ENCODE measurements around the gene MAP1S.
A peak's percentile ranks its signal among the peaks of the same experiment; 100 is the strongest.
"Not testable (repeated sequence)": the region's sequence is repeated elsewhere in the genome, so short reads cannot be mapped to it uniquely, and the experiment has no call there.

MAP1S gene

DNA sequence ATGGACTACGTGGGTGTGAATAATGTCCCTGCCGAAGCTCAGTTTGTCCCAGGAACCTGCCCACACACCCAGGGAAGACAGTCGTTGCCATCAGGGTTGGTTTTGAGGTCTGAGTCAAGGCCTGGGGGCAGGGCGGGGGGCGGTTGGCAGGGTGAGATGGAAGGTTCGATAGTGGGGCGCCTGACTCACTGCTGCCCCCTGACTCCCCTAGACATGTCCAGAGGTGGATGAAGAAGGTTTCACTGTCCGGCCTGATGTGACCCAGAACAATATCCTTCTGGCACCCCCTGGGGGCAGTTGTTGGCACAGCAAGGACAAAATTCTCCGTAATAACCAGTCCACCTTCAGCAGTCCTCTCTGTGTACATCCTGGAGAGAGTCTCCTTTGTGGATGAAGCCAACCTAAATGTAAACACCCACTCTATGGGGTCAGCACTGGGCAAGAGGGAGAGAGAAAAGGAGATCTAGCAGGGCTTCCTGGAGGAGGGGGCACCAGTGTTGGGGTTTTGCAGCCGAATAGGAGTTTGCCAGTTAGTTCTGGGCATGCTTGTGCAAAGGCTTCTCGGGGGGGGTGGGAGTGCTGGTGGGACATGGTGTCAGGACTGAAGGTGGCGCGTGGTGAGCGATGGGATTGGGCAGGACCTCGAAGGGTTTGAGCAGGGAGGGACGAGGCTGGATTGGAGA, 56.1 kb downstream of the MAP1S start:
- H3K9me3 ChIP-seq (ENCODE audit: severe bottlenecking), result no peaks in the 10 kb centered on the region
- TF ChIP-seq, protein P1, sequence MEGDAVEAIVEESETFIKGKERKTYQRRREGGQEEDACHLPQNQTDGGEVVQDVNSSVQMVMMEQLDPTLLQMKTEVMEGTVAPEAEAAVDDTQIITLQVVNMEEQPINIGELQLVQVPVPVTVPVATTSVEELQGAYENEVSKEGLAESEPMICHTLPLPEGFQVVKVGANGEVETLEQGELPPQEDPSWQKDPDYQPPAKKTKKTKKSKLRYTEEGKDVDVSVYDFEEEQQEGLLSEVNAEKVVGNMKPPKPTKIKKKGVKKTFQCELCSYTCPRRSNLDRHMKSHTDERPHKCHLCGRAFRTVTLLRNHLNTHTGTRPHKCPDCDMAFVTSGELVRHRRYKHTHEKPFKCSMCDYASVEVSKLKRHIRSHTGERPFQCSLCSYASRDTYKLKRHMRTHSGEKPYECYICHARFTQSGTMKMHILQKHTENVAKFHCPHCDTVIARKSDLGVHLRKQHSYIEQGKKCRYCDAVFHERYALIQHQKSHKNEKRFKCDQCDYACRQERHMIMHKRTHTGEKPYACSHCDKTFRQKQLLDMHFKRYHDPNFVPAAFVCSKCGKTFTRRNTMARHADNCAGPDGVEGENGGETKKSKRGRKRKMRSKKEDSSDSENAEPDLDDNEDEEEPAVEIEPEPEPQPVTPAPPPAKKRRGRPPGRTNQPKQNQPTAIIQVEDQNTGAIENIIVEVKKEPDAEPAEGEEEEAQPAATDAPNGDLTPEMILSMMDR (IDR thresholded peaks at IDR 0.05; ENCODE audit: low read depth, low read length), result peak; percentile 58
- H3K27ac ChIP-seq, result no peak overlapping the region
- H3K27me3 ChIP-seq (ENCODE audit: insufficient read depth, low read depth, severe bottlenecking), result no peaks in the 10 kb centered on the region
- no peak overlapping the region for H3K4me3 ChIP-seq (ENCODE audit: low read depth, low read length)
- DNase-seq, result peak; percentile 37
- peaks cover 7% of the 10 kb centered on the region for H3K36me3 ChIP-seq

DNA sequence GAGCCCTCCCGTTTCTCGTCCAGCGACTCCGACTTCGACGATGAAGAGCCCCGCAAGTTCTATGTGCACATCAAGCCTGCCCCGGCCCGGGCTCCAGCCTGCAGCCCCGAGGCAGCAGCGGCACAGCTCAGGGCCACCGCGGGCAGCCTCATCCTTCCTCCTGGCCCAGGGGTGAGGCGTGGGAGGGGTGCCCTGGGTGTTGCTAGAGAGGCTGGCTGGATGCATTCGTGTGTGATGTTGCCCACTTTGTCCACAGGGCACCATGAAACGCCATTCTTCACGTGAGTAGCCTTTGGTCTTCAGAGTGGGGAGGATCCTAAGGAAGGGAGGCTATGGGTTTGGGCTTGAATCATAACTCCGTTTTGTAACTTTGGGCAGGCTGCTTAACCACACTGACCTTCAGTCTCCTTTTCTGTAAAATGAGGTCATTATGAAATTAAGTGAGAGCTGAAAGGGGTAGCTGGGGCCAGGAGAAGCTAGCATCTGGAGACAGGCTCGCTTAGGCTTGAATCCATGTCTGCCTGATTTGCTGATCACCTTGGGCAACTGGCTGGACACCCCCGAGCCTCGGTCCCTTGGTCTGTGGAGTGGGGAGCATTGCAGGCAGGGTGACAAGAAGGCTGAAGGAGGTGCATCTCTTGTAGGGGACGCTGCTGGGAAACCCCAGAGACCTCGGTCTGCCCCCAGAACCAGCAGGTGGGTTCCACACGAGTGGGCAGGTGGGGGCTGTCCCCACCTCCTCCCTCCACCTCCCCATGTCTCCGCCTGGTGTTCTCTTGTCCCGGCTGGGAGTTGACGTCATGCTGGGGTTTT, 56.9 kb downstream of the MAP1S start:
- H3K9me3 ChIP-seq (ENCODE audit: severe bottlenecking), result no peaks in the 10 kb centered on the region
- H3K27ac ChIP-seq, result no peak overlapping the region
- no peaks in the 10 kb centered on the region for H3K27me3 ChIP-seq (ENCODE audit: insufficient read depth, low read depth, severe bottlenecking)
- H3K4me3 ChIP-seq (ENCODE audit: low read depth, low read length), result no peak overlapping the region
- H3K36me3 ChIP-seq, result peaks cover 7% of the 10 kb centered on the region
- DNase-seq, result no peak
- TF ChIP-seq, protein P1 (IDR thresholded peaks at IDR 0.05; ENCODE audit: low read depth, low read length), result no peak

DNA sequence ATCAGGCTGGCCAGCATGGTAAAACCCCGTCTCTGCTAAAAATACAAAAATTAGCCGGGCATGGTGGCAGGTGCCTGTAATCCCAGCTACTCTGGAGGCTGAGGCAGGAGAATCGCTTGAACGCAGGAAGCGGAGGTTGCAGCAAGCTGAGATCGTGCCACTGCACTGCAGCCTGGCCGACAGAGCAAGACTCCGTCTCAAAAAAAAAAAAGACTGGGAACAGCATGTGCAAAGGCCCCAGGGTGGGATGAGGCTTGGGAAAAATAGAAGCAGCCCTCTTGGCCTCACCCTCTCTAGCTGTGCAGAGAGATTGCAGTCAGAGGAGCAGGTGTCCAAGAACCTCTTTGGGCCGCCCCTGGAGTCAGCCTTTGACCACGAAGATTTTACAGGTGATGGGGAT, 58.6 kb downstream of the MAP1S start:
- DNase-seq; H3K4me3 ChIP-seq (ENCODE audit: low read depth, low read length); H3K27me3 ChIP-seq (ENCODE audit: insufficient read depth, low read depth, severe bottlenecking); H3K36me3 ChIP-seq; H3K27ac ChIP-seq; H3K9me3 ChIP-seq (ENCODE audit: severe bottlenecking): not testable (repeated sequence)

DNA sequence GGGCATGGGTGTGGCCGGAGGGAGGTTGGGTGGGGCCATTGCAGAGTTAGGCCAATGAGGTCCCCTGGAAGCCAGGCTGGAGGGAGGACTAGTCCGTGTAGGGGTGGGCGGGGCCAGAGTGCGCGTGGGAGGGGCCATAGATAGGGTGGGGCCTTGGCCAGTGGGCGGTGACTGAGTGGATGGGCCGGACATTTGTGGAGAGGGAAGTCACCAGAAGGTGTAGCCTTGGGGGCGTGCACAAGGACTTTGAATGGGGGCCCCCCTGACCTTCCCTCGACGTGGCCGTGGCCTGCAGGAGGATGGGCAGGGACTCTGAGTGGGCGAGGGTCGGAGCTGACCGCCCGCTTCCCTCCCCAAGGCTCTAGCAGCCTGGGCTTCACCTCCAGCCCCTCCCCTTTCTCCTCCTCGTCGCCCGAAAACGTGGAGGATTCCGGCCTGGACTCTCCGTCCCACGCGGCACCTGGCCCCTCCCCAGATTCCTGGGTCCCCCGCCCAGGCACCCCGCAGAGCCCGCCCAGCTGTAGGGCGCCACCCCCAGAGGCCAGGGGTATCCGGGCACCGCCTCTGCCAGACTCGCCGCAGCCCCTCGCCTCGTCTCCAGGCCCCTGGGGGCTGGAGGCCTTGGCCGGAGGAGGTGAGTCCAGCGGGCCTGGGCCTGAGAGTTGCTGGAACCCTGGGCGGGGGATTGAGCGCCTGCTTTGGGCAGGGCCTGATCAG, 59.1 kb downstream of the MAP1S start:
- Histone ChIP-seq H3K27me3 (ENCODE audit: insufficient read depth, low read depth, severe bottlenecking) (no peaks in the 10 kb centered on the region), H3K4me3 (ENCODE audit: low read depth, low read length) (no peak overlapping the region), H3K27ac (no peak overlapping the region), H3K36me3 (no peaks in the 10 kb centered on the region), H3K9me3 (ENCODE audit: severe bottlenecking) (no peaks in the 10 kb centered on the region)
- DNase-seq, result peak; percentile 54
- TF ChIP-seq, protein P1 (IDR thresholded peaks at IDR 0.05; ENCODE audit: low read depth, low read length), result no peak

DNA sequence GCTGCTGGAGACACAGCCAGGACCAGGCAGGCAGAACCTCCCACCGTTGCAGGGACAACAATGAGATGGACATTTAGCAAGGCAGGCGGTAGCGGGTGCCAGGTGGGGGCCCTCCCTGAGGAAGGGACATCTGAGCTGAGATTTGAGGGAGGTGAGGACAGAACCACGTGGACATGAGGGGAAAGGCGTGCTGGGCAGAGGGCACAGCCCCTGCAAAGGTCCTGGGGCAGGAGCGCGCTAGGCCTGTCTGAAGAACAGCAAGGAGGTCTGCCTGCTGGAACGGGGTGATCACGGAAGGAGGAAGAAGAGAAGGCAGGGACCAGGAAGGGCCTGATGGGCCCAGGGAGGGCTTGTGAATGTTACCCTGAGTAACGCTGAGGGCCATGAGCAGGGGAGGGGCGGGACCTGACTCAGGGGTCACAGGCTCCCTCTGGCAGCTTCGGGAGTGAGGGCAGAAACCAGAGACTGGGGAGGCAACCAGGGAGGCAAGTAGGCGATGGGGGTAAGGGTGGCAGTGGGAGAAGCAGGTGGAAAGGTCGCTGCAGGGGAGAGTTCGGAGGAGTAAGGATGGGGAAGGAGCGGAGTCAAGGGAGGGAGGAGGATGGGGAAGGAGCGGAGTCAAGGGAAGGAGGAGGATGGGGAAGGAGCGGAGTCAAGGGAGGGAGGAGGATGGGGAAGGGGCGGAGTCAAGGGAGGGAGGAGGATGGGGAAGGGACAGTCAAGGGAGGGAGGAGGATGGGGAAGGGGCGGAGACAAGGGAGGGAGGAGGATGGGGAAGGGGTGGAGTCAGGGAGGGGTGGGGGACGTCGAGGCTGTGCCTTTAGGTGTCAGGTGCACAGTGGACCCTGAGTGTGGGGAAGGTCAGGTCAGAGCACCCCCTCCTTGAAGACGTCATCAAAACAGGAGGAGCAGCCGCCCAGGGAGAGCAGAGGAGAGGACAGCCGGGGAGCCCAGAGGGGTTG, 60.0 kb downstream of the MAP1S start:
- TF ChIP-seq, protein P1 (IDR thresholded peaks at IDR 0.05; ENCODE audit: low read depth, low read length), result no peak
- Histone ChIP-seq H3K9me3 (ENCODE audit: severe bottlenecking) (no peaks in the 10 kb centered on the region), H3K27ac (no peak overlapping the region), H3K36me3 (no peaks in the 10 kb centered on the region), H3K27me3 (ENCODE audit: insufficient read depth, low read depth, severe bottlenecking) (no peaks in the 10 kb centered on the region), H3K4me3 (ENCODE audit: low read depth, low read length) (no peak overlapping the region)
- peak; percentile 50 for DNase-seq
